Measurements from ENCODE around the gene USP21.

DNA sequence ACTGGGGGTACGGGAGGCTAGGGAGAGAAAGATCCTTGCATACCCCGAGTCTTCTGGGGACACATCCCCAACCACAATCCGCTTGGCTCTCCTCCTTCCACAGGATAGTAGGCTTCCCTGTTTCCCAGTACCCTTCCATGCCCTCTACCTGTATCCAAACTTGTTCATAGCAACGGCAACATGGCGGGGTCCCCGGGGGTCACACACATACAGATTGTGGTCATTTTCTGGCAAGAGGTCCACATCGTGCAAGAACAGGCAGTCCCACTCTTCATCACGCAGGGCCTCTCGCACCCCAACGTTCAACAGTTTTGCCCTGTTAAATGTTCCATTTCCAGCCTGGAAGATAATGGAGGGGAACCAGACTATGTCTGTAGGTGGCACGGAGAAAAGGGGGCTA lies 14.4 kb downstream of the USP21 start:
- no peak for TF ChIP-seq POLR2A (IDR thresholded peaks at IDR 0.05)
- TF ChIP-seq EP300 (IDR thresholded peaks at IDR 0.05), result no peak
- TF ChIP-seq, protein P1, sequence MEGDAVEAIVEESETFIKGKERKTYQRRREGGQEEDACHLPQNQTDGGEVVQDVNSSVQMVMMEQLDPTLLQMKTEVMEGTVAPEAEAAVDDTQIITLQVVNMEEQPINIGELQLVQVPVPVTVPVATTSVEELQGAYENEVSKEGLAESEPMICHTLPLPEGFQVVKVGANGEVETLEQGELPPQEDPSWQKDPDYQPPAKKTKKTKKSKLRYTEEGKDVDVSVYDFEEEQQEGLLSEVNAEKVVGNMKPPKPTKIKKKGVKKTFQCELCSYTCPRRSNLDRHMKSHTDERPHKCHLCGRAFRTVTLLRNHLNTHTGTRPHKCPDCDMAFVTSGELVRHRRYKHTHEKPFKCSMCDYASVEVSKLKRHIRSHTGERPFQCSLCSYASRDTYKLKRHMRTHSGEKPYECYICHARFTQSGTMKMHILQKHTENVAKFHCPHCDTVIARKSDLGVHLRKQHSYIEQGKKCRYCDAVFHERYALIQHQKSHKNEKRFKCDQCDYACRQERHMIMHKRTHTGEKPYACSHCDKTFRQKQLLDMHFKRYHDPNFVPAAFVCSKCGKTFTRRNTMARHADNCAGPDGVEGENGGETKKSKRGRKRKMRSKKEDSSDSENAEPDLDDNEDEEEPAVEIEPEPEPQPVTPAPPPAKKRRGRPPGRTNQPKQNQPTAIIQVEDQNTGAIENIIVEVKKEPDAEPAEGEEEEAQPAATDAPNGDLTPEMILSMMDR (IDR thresholded peaks at IDR 0.05), result no peak

Measured in ovary (tissue), 3 donors.